Endothelial cell of umbilical vein (primary cell): ENCODE measurements around the gene RAB7A. TPM values are rescaled to one million over a fixed set of nuclear protein-coding genes. Genes with fewer than 3 reads are reported as not detected.

ENCODE experiments used
- Bru-seq: library from RNA; stranded (reverse); fragments of 400-500 nt; gene quantifications from one replicate; lab custom pipeline; 2021; lab: Mats Ljungman, UMichigan
- BruChase-seq, 2 experiments: library from RNA; stranded (reverse); fragments of 400-500 nt; gene quantifications; one replicate each; lab custom pipeline; 2021; lab: Mats Ljungman, UMichigan
- BruUV-seq: library from RNA; stranded (reverse); fragments of 400-500 nt; replicated peaks from 2 replicates; lab custom pipeline; 2021; lab: Mats Ljungman, UMichigan
- CTCF ChIA-PET: fragments of 300-600, 350-600 bp; sonication (Branson Sonifier 250); formaldehyde crosslinking; loops from one replicate; lab custom pipeline; 2021; ENCODE audit warnings: antibody characterized with exemption, inconsistent platforms; lab: Charles Lee
- POLR2A ChIA-PET: fragments of 300-600, 350-600 bp; sonication (Branson Sonifier 250); formaldehyde crosslinking; loops from one replicate; lab custom pipeline; 2021; ENCODE audit warnings: antibody characterized with exemption, inconsistent platforms; lab: Charles Lee
- DNase-seq: peaks from one replicate; pipeline ENCODE4 v3.0.0-alpha.2; 2011; ENCODE audit warnings: low read depth, low spot score
- FAIRE-seq: peaks from 2 replicates; lab custom pipeline; 2011; peaks lifted over from hg19 to GRCh38; lab: Jason Lieb, UNC
- H2AFZ ChIP-seq: 2 replicates; pipeline ENCODE4 v1.6.0; 2012; ENCODE audit warnings: low read depth, low read length, control low read depth, inconsistent platforms
- H3K27ac ChIP-seq: 2 replicates; pipeline ENCODE4 v1.5.1; 2011; ENCODE audit warnings: low read depth, mild to moderate bottlenecking, control low read depth, low read length, moderate library complexity; ENCODE audit not compliant: insufficient read depth
- H3K27me3 ChIP-seq, 2 experiments: 2 replicates each; pipeline versions ENCODE4 v1.6.0 to v1.6.1; 2011; ENCODE audit warnings: low read length in 2 of 2, mixed read lengths in 1 of 2; ENCODE audit not compliant: control insufficient read depth in 2 of 2, insufficient read depth in 2 of 2
- H3K36me3 ChIP-seq, 2 experiments: 2 replicates in 1 of 2; 3 replicates in 1 of 2; pipeline ENCODE4 v1.5.1; 2011; ENCODE audit warnings: low read length in 2 of 2, mild to moderate bottlenecking in 1 of 2, moderate library complexity in 1 of 2; ENCODE audit not compliant: control insufficient read depth in 2 of 2, insufficient read depth in 2 of 2; ENCODE audit errors: extremely low read depth in 1 of 2
- H3K4me1 ChIP-seq: 3 replicates; pipeline ENCODE4 v1.5.1; 2011; ENCODE audit warnings: mild to moderate bottlenecking, low read length; ENCODE audit not compliant: control insufficient read depth, insufficient read depth; ENCODE audit errors: extremely low read depth
- H3K4me2 ChIP-seq: 2 replicates; pipeline ENCODE4 v1.6.1; 2011; ENCODE audit warnings: low read length, control low read depth, mixed read lengths; ENCODE audit not compliant: insufficient read depth
- H3K4me3 ChIP-seq, 3 experiments: fragments of 200-600 bp in 1 of 3; sonication (generic), shearing (Covaris generic) in 1 of 3; replicated peaks in 1 of 3; 2 replicates each; pipeline ENCODE4 v1.5.1; 2011 to 2016; ENCODE audit warnings: control low read depth in 3 of 3, low read length in 3 of 3, mild to moderate bottlenecking in 2 of 3, inconsistent platforms in 1 of 3, low read depth in 1 of 3, moderate library complexity in 1 of 3; ENCODE audit not compliant: insufficient read depth in 1 of 3
- H3K79me2 ChIP-seq: 2 replicates; pipeline ENCODE4 v1.6.0; 2012; ENCODE audit warnings: low read length, inconsistent platforms; ENCODE audit not compliant: control insufficient read depth, insufficient read depth
- H3K9ac ChIP-seq: replicated peaks from 2 replicates; pipeline ENCODE3; 2011; ENCODE audit warnings: low read length, control low read depth; ENCODE audit not compliant: insufficient read depth; ENCODE audit errors: extremely low read depth
- H3K9me1 ChIP-seq: replicated peaks from 3 replicates; pipeline ENCODE4 v1.6.0; 2011; ENCODE audit warnings: mild to moderate bottlenecking, low read length; ENCODE audit not compliant: control insufficient read depth, insufficient read depth; ENCODE audit errors: extremely low read depth
- H3K9me3 ChIP-seq: replicated peaks from 2 replicates; pipeline ENCODE4 v1.5.1; 2012; ENCODE audit warnings: low read length, inconsistent platforms; ENCODE audit not compliant: control insufficient read depth, insufficient read depth
- H4K20me1 ChIP-seq: replicated peaks from 2 replicates; pipeline ENCODE3; 2011; ENCODE audit warnings: mild to moderate bottlenecking, low read length; ENCODE audit not compliant: control insufficient read depth, insufficient read depth; ENCODE audit errors: extremely low read depth
- EZH2 ChIP-seq: IDR thresholded peaks from 2 replicates; pipeline ENCODE4 v1.6.1; 2012; ENCODE audit warnings: borderline replicate concordance, low read depth, mild to moderate bottlenecking, moderate library complexity, low read length, inconsistent platforms; ENCODE audit not compliant: severe bottlenecking
- FOS ChIP-seq: IDR thresholded peaks from 2 replicates; pipeline ENCODE4 v1.6.1; 2011; ENCODE audit warnings: mild to moderate bottlenecking, low read length, moderate library complexity, borderline replicate concordance; ENCODE audit not compliant: insufficient read depth
- GATA2 ChIP-seq: IDR thresholded peaks from 2 replicates; pipeline ENCODE4 v1.7.0; 2011; ENCODE audit warnings: low read depth, mild to moderate bottlenecking, moderate library complexity, mixed read lengths, low read length; ENCODE audit not compliant: insufficient read length, insufficient read depth
- JUN ChIP-seq: IDR thresholded peaks from 2 replicates; pipeline ENCODE4 v1.6.1; 2011; ENCODE audit warnings: borderline replicate concordance, low read depth; ENCODE audit not compliant: insufficient read length, insufficient read depth
- MYC ChIP-seq: IDR thresholded peaks from one replicate; pipeline ENCODE4 v1.6.1; 2011; ENCODE audit warnings: mild to moderate bottlenecking, low read depth, low read length
- POLR2A ChIP-seq: IDR thresholded peaks from 2 replicates; pipeline ENCODE4 v1.6.1; 2012; ENCODE audit warnings: low read depth, mild to moderate bottlenecking, control low read depth, low read length
- POLR2AphosphoS5 ChIP-seq: IDR thresholded peaks from 2 replicates; pipeline ENCODE4 v1.6.1; 2012; ENCODE audit warnings: low read depth, mild to moderate bottlenecking, control low read depth, low read length, moderate library complexity; ENCODE audit not compliant: insufficient read depth
- dilution Hi-C: fragments of 300-500 bp; cut with MboI; formaldehyde crosslinking; loops from one replicate; pipeline ENCODE4 v1.15.0; 2019; ENCODE audit warnings: low sequenced_read_pairs; ENCODE audit not compliant: extremely low pct_ligation_motif_present
- intact Hi-C: fragments of 100-400 bp; cut with micrococcal nuclease; formaldehyde crosslinking; loops from one replicate; pipeline ENCODE4 v1.10.0; 2022
- long read RNA-seq: library from polyadenylated mRNA; stranded (forward); transcript quantifications from one replicate; pipeline ENCODE4 v2.0.0, GENCODE V29; 2021
- polyA minus RNA-seq, 3 experiments: library from RNA; depleted of rRNA, polyadenylated mRNA; stranded (reverse); fragments of >200 nt; gene quantifications; 1 replicate in 1 of 3; 2 replicates in 2 of 3; pipeline ENCODE4 v1.2.3, GENCODE V29; 2011
- polyA plus RNA-seq, 4 experiments: library from polyadenylated mRNA; depleted of rRNA in 3 of 4; stranded (reverse) in 3 of 4; unstranded in 1 of 4; fragments of >200 nt; gene quantifications; 2 replicates each; pipeline versions ENCODE4 v1.2.1 to v1.2.3, GENCODE V29; 2011 to 2012; ENCODE audit warnings: missing spikeins in 1 of 4
- total RNA-seq: library from RNA; stranded (reverse); gene quantifications from 2 replicates; pipeline ENCODE4 v1.2.3, GENCODE V29; 2021
- TF ChIP-seq, protein P1 (sequence below), 2 donors: IDR thresholded peaks; 1 replicate in 1 of 2; 2 replicates in 1 of 2; pipeline ENCODE4 v1.5.1; 2011; ENCODE audit warnings: low read length in 2 of 2, mild to moderate bottlenecking in 2 of 2, moderate library complexity in 2 of 2, control low read depth in 1 of 2, inconsistent platforms in 1 of 2, low read depth in 1 of 2; ENCODE audit not compliant: insufficient read depth in 1 of 2; ENCODE audit errors: extremely low read depth in 1 of 2
- TF ChIP-seq, protein P2 (sequence below): IDR thresholded peaks from 2 replicates; pipeline ENCODE4 v1.6.1; 2011; ENCODE audit not compliant: insufficient read depth, insufficient read length

The RAB7A gene
- 249 and 262 TPM in 2 replicates for total RNA-seq
- 215 and 243 TPM in 2 replicates for polyA plus RNA-seq
- 263 and 305 TPM in 2 replicates for polyA plus RNA-seq (2011; cell fraction: cytosol; rRNA removed)
- 78.8 and 92.0 TPM in 2 replicates for polyA plus RNA-seq (2011; cell fraction: nucleus; rRNA removed)
- polyA plus RNA-seq (2012), result 177 and 193 TPM in 2 replicates
- polyA minus RNA-seq, result 183 and 239 TPM in 2 replicates
- polyA minus RNA-seq (2011; cell fraction: cytosol; rRNA and poly(A)+ RNA removed), result 69.8 TPM
- 39.2 and 58.7 TPM in 2 replicates for polyA minus RNA-seq (2011; cell fraction: nucleus; rRNA and poly(A)+ RNA removed)
- Bru-seq, nascent RNA, result percentile 95 among the genes with signal in this experiment
- percentile 94 among the genes with signal in this experiment for BruChase-seq, experiment 1, labeled RNA remaining after a 6-hour chase
- BruChase-seq, experiment 2, labeled RNA remaining after a 2-hour chase, result percentile 92 among the genes with signal in this experiment
- long read RNA-seq, transcript RAB7A-207 (3 exons, 552 nt), result minor isoform, 7 of 750 reads
- long read RNA-seq, transcript RAB7A-201 (6 exons, 2,244 nt), result major isoform, 678 of 750 reads
- long read RNA-seq, partial matches to known transcripts, result 11 of 750 reads
- long read RNA-seq, other reads (novel, unspliced or antisense), result 54 of 750 reads

DNA sequence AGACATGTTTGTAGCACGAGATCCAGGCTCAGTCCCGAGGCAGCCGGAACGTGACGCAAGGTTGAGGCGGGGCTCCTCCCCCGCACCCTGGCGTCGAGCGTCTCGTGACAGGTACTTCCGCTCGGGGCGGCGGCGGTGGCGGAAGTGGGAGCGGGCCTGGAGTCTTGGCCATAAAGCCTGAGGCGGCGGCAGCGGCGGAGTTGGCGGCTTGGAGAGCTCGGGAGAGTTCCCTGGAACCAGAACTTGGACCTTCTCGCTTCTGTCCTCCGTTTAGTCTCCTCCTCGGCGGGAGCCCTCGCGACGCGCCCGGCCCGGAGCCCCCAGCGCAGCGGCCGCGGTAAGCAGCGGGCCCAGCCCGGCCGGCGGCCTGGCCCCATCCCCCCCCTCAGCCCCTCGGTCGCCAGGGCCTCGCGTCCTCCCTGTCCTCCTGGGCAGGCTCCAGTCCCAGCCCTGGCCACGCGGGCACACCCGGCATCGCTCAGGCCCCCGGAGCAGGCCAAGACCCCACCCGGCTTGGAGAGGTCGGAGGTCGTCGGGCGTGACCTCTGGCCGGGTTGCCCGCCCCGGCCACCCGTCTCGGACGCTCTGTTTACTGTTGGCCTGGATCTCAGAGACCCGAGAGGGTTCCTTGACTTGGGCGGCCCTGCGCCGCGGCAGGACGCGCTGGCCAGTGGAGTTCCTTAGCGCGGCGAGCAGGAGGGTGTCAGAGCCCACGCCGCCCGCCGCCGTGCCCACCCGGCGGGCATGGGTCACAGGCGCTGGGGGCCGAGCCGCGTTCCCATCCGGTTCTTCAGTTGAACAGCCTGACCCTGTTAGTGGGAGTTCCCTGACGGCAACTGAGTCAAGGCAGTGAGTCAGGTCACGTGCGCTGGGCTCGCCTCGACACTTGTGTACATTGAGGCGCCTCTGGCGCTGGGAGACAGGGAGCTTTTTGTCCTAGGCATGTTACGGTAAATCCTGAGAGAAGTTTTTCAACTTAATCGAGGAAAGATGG lies at the start of gene RAB7A:
TSS of gene RAB7A (plus strand) at position 161 of the 994 bp plus-strand sequence. CDS start 69,185 bp downstream, outside the sequence.
- ChIA-PET POLR2A (interaction anchor here (0.6 kb wide), 1 partner anchor 295 kb away, joined by 3 read pairs; no protein-coding TSS in a partner anchor), CTCF (interaction anchor here (1.0 to 4.2 kb wide), 5 partner anchors 46 to 149 kb away, joined by 3 to 22 read pairs (median 13); no protein-coding TSS in a partner anchor)
- intact Hi-C loops (loop anchor here (1.0 to 5.0 kb wide), 3 partner anchors 46 to 151 kb away; partner anchors contain the start of gene ACAD9), dilution Hi-C loops (no loop called here)
- H3K36me3 ChIP-seq, result peaks cover 0 to 2% of the 10 kb centered on the region in 2 experiments
- peak within 1 kb of the TSS; percentile 98 for H3K9ac ChIP-seq
- H3K27me3 ChIP-seq, result peaks cover 6% of the 10 kb centered on the region in 2 experiments
- peaks cover 26% of the 10 kb centered on the region for H4K20me1 ChIP-seq
- H3K9me3 ChIP-seq, result no peaks in the 10 kb centered on the region
- H2AFZ ChIP-seq, result peak within 1 kb of the TSS; percentile 68
- H3K4me2 ChIP-seq, result peak within 1 kb of the TSS; percentile 87
- H3K27ac ChIP-seq, result peak within 1 kb of the TSS; percentile 90
- FAIRE-seq (peak; percentile 100), DNase-seq (peak; percentile 99)
- H3K79me2 ChIP-seq, result peaks cover 52% of the 10 kb centered on the region
- H3K9me1 ChIP-seq, result no peaks in the 10 kb centered on the region
- TF ChIP-seq FOS, result no peak
- TF ChIP-seq GATA2, result no peak
- TF ChIP-seq, protein P1, sequence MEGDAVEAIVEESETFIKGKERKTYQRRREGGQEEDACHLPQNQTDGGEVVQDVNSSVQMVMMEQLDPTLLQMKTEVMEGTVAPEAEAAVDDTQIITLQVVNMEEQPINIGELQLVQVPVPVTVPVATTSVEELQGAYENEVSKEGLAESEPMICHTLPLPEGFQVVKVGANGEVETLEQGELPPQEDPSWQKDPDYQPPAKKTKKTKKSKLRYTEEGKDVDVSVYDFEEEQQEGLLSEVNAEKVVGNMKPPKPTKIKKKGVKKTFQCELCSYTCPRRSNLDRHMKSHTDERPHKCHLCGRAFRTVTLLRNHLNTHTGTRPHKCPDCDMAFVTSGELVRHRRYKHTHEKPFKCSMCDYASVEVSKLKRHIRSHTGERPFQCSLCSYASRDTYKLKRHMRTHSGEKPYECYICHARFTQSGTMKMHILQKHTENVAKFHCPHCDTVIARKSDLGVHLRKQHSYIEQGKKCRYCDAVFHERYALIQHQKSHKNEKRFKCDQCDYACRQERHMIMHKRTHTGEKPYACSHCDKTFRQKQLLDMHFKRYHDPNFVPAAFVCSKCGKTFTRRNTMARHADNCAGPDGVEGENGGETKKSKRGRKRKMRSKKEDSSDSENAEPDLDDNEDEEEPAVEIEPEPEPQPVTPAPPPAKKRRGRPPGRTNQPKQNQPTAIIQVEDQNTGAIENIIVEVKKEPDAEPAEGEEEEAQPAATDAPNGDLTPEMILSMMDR (IDR thresholded peaks at IDR 0.05; ENCODE audit: extremely low read depth in 1 of 2, insufficient read depth in 1 of 2, low read depth in 1 of 2, low read length in 2 of 2), result no peak
- no peak for TF ChIP-seq EZH2
- no peak for TF ChIP-seq JUN
- TF ChIP-seq, protein P2, sequence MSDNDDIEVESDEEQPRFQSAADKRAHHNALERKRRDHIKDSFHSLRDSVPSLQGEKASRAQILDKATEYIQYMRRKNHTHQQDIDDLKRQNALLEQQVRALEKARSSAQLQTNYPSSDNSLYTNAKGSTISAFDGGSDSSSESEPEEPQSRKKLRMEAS, result peak; percentile 89
- peak; percentile 84 for TF ChIP-seq POLR2AphosphoS5
- TF ChIP-seq MYC, result peak; percentile 43
- peak; percentile 90 for TF ChIP-seq POLR2A
- H3K4me3 ChIP-seq, result peak within 1 kb of the TSS; percentile 53 to 89 (median 84)
- BruUV-seq, result no TSS peak
- peaks cover 18% of the 10 kb centered on the region for H3K4me1 ChIP-seq
